ENCODE results near the gene SHB. TPM values are rescaled to one million over a fixed set of nuclear protein-coding genes. Genes with fewer than 3 reads are reported as not detected.

Gene SHB
- total RNA-seq, 1 donor: 19.9 TPM

GRCh38 chr9:38015906-38016305, 53.1 kb downstream of the SHB start:
- no peak for DNase-seq (ENCODE audit: low read depth)
- H3K4me3 ChIP-seq (ENCODE audit: low read depth, low read length): no peak overlapping the region

GRCh38 chr9:38015266-38015665, 53.8 kb downstream of the SHB start:
- peak; percentile 54 for DNase-seq (ENCODE audit: low read depth)
- TF ChIP-seq CTCF (IDR thresholded peaks at IDR 0.05; ENCODE audit: insufficient read depth, low read depth, low read length): no peak
- H3K4me3 ChIP-seq (ENCODE audit: low read depth, low read length): no peak overlapping the region

More at GRCh38 chr9:38015906-38016305, 53.1 kb downstream of the SHB start:
- TF ChIP-seq CTCF (IDR thresholded peaks at IDR 0.05; ENCODE audit: insufficient read depth, low read depth, low read length): no peak

GRCh38 chr9:38012767-38013450, 56.1 kb downstream of the SHB start:
- no peak for DNase-seq (ENCODE audit: low read depth)
- H3K4me3 ChIP-seq (ENCODE audit: low read depth, low read length): no peak overlapping the region
- no peak for TF ChIP-seq CTCF (IDR thresholded peaks at IDR 0.05; ENCODE audit: insufficient read depth, low read depth, low read length)

- no peak for DNase-seq (ENCODE audit: low read depth)
- no peak for TF ChIP-seq CTCF (IDR thresholded peaks at IDR 0.05; ENCODE audit: insufficient read depth, low read depth, low read length)
- H3K4me3 ChIP-seq (ENCODE audit: low read depth, low read length): no peak overlapping the region
Measured at GRCh38 chr9:38011991-38012390, 57.0 kb downstream of the SHB start.

GRCh38 chr9:38010918-38011704, 57.9 kb downstream of the SHB start:
- TF ChIP-seq CTCF (IDR thresholded peaks at IDR 0.05; ENCODE audit: insufficient read depth, low read depth, low read length): no peak

GRCh38 chr9:38009990-38010389, 59.0 kb downstream of the SHB start:
- TF ChIP-seq CTCF (IDR thresholded peaks at IDR 0.05; ENCODE audit: insufficient read depth, low read depth, low read length): no peak
- no peak for DNase-seq (ENCODE audit: low read depth)
- H3K4me3 ChIP-seq (ENCODE audit: low read depth, low read length): no peak overlapping the region

More at GRCh38 chr9:38010918-38011704, 57.9 kb downstream of the SHB start:
- no peak for DNase-seq (ENCODE audit: low read depth)
- no peak overlapping the region for H3K4me3 ChIP-seq (ENCODE audit: low read depth, low read length)
